ENCODE results near the gene HIBADH.

The HIBADH gene

DNA sequence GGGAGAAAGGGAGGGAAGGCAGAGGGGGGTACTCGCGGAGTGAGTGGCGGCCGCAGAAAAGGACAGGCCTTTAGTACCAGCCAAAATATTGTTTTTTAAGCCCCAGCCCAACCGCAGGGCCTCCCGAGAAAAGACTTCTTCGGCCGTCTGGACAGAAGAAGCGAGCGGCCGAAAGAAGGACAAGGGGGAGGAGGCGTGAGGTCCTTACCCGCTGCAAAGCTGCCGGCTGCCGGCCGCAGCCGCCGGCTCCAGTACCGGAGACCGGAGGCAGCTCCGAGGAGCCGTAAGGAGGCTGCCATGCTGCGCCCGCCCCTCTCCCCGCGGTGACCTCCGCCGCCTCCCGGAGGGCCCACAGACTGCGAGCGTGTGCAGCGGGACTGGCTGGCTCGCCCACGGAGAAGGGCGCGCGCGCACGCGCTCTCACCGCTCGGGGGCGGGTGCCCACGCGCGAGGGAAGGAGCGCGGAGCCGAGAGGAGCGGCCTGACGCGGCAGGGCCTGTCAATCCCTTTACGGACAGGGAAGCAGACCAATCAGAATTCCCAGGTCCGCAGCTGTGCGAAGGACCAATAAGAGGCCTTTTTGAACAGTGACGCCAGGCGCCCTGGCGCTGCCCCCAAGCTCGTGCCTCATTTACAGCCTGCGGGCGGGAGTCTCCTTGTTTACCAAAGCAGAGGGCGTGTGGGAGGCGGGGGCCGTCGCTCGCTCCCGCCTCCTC lies at the start of gene HIBADH:
HIBADH (minus strand) TSS at position 394 of the 716 bp plus-strand sequence; CDS start at position 299, 95 bp downstream.
- DNase-seq: peak; percentile 99

DNA sequence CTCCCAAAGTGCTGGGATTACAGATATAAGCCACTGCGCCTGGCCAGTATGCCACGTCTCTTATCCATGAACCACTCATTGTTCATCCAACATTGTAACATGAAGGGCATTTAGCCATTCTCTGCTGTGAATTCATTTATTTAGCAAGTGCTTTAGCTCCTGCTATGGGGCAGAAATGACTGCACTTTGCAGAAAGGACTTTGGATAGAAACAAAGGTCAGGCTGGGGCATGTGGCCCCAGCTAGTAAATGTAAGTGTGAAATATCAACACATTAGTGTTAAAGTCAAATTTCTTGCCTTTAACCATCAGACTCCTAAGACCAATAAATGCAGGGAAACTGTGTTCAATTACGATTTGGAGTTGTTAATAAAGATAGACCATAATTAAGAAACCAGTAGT lies 49.5 kb upstream of the HIBADH start:
- no peak for DNase-seq

DNA sequence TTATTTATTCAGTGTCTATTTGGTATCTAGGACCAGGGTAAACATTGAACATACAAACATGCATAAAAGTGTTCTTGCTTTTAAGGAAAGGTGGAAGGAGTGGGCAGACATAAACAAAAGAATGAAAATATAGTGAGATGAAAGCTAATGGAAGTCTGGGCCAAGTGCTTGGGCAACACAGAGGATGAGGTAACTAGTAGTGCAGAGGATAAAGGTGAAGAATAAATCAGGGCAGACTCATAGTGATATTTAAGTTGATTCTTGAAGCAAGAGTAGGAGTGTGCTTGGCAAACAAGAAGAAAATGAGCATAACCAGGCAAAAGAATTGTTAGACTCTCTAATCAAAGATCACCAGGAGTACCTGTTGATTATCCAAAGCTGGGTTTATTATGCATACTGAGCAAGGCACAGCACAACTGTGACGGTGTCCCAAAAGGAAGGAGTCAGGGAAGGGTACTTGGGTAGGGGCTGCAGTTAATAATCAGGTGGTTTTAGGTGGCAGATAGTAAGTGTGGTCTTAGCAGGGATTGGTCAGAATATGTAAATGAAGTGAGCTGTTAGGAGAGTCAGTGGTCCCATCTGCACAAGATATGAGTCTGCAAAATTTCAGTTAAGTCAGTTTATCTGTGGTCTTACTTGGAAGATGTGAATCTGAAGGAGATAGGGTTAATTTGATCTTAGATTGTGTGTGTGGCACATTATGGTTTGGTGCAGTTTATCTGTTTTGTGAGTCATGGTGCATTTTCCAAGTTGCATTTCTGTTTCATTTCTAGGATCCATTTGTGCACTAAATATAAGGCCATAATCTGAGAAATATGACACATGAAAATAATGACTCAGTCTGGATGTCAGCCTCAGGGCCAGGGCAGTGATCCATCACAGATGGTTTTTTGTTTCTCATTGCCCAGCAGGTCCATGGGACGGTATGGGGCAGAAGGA lies 46.7 kb upstream of the HIBADH start:
- peak; percentile 31 to 78 (median 53) for DNase-seq

DNA sequence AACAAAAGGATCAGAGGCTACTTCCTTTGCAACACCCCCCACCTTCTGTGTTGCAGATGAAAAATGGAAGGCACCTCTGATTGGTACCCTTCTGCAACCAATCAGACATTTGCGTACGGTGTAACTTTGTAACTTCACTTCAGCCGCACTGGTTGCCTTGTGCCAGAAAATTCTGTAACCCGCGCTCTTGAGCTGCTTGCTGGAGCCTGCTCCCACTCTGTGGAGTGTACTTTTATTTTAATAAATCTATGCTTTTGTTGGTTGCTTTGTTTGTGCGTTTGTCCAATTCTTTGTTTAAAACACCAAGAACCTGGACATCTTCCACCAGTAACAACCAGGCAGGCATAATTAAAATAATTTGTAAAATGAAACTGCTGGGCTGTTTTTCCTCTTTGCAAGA lies 45.8 kb upstream of the HIBADH start:
- no peak for DNase-seq

DNA sequence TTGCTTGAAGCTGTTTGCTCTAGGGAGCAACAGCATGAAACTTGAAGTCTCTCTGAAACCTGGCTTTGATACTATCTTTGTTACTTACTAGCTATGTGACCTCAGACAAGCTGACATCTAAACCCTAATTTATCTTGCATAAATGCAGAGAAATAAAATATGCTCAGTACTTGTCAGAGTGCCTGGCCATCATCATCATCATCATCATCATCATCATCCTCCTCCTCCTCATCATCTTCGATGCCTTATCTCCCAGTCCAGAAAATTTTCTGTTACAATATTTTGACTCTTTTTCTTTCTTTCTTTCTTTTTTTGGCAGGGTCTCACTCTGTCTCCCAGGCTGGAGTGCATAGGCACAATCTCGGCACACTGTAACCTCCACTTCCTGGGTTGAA lies 42.5 kb upstream of the HIBADH start:
- no peak for DNase-seq

DNA sequence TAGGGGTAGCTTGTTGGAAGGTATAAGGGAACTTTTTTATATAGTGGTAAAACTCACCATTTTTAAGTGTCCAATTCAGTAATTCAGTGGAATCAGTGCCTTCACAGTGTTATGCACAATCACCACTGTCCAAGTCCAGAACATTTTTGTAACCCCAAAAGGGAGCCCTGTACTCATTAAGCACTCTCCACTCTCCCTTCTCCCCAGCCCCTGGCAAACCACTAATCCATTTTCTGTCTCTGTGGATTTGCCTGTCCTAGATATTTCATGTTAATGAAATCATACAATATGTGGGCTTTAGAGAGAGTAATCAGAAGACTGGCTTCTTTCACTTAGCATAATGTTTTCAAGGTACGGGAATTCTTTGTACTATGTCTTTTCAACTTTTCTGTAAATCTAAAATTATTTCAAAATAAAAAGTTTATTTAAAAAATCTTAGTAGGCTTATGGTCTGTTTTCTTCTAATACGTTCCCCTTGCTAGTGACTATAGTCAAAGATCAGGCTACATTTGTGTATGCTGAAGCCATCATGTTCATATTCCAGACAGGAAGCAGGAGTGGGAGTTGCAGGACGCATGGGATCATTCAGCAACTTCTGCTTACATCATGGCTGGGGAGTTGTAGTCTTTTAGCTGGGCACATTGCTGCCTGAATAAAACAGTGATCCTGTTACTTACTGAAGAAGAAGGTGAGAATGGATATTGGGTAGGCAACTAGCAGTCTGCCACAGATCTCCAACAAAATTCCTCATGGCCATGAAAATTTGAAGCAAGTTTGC lies 41.9 kb upstream of the HIBADH start:
- DNase-seq: peak; percentile 42 to 57 (median 50)

DNA sequence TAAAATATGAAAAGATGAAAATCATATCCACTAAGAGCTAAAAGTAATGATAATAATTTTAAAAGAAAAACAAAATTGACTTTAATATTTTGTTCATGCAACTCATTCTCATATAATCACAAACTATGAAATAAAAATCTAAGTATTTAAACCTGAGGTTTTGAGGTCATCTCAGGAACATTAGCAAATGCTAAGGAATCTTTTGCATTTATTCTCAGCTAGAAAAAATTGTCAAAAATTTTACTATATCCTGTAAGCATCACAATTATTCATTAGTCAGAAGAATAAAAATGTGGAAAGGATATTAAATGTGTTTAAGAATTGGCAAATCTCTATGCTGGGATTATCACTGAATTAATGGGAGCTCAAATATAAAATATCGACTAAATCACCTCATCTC lies 40.5 kb upstream of the HIBADH start:
- no peak for DNase-seq

DNA sequence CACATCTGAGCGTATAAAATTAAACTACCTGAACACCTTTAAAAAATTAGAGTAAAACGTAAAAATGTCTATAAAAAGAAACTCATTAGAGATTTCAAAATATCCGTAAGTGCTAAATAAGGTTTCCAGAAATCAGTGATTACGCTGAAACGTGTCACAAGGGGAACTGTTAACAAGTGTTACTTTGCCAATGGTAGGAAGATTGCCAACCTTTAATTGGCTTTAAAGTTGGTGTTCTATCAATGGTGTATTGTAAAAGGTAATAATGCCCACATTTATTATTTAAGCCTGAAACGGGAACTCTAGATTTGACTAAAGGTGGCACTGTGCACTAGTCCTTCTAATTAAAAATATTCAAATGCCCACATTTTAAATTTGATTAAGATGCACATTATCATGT lies 37.8 kb upstream of the HIBADH start:
- DNase-seq: no peak

DNA sequence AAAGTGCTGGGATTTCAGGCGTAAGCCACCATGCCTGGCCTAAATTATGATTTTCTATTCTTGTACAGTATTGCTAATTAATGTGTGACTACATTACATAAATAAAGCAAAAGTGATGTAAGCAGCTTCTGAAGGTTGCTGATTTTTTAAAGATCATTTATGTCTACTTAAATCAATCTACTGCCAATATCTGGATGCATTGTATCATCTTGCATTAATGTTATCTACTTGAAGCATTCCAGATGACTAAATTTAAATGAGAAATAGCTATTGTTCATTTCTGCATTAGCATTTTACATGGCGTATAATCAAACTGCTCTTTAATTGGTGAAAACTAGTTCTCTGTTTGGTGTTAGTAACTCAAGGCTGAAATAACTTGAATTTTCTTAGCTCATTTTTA lies 37.1 kb upstream of the HIBADH start:
- no peak for DNase-seq

DNA sequence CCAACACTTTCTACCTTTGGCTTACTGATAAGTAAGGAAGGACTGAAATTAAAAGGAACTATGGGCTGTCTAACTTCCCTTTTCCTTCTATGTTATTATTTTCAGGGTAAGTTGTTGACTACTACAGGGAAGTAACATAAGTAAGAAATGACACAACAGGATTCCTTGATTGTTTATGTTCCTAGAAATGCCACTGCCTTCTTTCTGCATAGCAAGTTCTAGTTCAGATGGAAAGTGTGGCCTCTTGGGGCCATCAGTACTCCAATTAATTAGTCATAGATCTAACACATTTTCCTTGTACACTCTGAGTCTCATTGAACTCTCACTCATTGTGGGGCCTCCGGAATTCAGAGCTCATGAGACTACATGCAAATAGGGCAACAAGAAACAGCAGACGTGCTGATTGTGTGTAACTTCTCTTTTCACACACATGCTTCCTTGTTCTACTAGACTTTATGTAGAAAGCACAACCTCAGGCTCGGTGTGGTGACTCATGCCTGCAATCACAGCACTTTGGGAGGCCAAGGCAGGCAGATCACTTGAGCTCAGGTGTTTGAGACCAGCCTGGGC lies 35.3 kb upstream of the HIBADH start:
- DNase-seq: peak; percentile 77 to 88 (median 85)

DNA sequence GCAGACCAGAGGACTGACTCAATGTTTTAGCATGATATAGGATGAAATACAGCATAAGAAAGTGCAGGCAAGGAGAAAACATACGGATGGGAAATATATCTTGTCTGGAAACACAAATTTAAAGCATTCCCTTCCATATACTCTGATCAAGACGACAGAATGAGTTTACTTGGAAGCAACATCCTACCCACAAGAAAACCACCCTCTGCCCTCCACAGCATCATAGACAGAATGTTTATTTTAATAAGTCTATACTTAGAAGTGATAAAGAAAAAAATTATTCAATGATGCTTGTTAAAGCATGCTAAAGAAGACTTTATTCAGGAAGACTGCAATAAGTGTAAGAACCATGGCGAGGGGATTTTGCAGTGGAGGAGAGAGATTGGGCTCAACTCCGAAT lies 32.4 kb upstream of the HIBADH start:
- DNase-seq: no peak

DNA sequence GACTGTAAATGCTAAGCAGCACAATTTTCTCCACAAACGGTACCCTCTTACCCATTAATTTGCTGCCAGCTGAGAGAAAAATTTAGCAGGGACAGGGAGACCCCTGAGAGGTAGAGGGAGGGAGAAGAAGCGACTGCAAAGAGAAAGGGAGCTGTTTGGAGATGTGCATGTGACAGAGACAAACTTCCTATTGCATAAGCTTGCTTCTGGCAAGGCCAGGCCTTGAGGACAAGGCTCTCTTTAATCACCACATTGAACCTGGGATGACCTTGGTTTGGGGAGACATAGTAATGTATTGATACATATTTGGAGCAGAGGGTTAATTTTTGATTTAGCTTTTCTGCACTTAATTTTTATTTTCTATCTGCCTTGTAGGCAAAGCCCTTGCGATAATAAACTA lies 31.1 kb upstream of the HIBADH start:
- peak; percentile 40 to 55 (median 46) for DNase-seq

DNA sequence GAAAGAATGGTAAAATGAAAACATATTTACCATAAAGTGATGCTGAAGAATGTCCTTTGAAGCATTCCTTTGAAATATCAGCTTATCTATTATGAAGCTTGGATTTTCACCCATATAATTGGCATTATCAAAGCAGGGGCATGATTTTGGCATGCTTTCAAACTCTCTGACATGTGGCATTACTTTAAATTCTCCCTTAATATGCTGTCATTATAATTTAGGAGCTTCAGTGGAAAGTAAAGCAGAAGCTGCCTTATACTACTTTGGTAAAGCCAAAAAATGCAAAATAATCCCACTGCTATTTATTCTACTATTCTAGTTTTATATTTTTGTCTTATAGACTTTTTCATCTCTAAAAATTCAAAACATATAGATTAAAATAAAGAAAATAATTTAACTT lies 28.0 kb upstream of the HIBADH start:
- DNase-seq: no peak

DNA sequence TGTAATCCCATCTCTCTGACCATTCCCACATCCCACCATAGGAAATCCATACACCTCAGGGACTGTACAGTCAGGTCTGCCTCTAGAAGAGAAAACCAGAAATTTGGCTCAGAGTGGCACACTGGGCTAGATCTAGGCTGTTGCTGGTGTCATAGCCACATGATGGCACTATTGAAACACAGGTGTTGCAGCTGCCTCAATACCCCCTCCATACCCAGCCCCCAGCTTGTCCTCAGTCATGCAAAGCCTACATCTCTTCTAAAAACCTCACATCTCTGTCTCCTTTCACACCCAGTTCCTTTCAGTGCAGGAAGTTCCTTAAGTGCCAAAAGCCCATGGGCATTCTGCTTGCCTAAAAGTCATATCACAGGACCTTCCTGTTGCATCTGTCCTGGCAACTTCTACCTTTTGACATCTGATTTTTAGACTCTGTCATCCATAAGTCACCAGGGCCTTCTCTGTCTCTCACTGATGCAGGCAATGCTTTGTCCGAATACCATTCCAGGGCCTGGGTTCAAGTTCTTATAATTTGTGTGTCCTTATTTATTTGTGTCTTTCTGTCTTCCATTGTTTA lies 27.0 kb upstream of the HIBADH start:
- DNase-seq: peak in 2 of 3 donors; percentile 25 to 28

DNA sequence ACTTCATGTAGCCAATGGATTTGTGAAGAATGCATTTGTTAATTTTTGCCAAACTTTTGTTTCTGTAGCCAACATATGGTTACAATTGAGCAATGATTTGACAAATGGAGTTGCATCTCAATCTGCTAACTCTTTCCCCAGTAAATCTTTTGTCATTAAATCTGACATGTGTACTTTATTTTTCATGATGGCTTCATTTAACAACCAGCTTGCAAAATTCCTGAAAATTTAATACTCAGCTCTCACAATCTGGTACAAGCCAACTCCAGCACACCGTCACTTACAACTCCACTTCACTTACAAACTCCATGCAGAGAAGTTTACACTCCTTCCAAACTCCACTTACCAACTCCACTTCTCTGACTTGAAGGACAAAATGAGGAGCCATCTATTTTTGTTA lies 26.5 kb upstream of the HIBADH start:
- DNase-seq: no peak

DNA sequence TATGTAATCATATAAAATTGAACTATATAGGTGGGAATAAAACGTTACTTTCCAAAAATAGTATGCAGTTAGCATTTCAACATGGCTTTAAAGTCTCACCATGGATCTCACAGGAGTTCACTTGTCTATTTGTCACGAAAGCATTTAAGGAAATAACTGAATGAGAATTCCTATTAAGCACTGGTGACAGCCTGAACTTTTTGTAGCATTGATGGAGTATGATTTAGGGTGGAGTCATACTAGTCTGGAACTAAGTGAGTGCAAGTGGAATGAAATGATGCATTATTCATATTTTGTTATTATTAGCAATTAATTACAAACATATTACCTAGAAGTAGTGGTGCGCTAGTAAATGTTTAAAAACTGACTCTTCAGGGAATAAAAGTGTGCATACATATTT lies 26.0 kb upstream of the HIBADH start:
- DNase-seq: no peak

DNA sequence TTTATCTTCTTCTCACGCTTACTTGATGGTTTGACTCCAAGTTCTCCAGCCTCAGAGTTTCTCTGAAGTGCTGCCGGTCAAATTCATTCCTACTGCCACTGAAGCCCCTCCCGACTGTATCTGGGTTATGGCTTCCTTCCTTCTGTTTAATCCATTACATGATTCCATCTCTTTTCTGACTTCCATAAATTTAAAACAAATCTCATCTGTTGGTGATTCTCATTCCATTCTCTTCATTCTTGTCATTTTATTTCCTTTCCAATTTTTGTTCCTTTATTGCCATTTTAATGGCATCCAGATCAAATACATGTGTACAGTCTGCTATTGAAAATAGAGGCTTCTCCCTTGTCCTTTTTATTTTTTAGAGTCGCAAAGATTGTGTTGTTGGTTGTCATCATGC lies 25.4 kb upstream of the HIBADH start:
- no peak for DNase-seq

DNA sequence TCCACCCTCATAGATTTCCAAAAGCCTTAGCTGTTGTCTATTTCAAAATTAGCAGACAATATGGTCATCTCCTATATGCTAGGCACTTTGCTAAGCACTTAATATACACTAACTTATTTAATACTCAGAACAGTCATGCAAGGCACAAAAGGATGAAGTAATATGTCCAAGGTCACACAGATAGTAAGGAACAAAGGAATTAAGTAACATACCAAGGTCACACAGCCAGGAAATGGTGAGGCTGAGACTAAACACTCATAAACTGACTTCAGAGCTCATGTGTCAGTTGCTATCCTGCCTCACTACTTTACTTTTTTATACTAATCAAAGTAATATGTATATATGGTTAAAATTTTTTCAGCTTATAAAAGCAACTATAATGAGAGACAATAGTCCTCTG lies 23.6 kb upstream of the HIBADH start:
- DNase-seq: no peak

DNA sequence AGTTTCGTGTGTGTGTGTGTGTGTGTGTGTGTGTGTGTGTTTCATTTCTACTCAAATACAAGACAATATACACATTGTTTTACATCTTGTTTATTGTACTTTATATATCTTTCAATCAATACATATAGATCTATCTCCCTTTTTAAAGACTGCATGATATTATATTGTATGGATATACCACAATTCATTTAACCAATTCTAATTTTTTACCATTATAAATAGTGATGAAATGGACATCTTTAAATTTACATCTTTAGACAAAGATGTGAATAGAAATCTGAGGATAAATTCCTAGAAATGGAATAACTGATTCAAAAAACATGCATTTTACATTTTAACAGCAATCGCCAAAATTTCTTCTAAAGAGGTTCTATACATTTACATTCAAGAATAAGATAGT lies 23.2 kb upstream of the HIBADH start:
- no peak for DNase-seq

DNA sequence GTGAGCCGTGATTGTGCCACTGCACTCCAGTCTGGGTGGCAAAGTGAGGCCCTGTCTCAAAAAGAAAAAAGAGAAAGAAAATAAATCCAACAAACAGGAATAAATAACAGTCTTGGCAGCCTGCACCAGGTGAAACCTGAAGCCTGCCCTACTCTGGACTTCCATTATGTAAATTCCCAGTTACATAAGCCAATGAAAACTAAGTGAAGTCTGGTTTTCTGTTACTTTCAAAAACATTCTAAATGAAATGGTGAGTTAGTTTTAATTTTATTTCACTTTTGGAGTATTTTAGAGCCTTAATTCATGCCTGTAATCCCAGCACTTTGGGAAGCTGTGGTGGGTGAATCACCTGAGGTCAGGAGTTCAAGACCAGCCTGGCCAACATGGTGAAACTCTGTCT lies 22.5 kb upstream of the HIBADH start:
- no peak for DNase-seq

DNA sequence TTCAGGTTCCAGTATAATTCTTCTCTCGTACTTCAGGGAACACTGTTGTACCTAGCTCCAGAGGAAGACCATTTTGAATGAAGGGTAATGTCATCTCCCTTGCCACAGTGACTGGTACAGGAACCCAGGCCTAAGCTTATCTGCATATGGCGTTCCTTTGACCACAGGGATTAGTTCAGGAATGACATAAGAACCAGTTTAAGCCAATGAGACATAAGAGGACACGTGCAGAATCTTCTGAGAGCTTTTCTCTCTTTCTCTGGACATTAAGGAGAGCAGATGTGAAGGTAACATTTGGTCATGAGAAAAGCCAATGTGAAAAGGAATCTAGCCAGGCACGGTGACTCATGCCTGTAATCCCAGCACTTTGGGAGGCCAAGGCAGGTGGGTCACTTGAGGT lies 21.8 kb upstream of the HIBADH start:
- no peak for DNase-seq

DNA sequence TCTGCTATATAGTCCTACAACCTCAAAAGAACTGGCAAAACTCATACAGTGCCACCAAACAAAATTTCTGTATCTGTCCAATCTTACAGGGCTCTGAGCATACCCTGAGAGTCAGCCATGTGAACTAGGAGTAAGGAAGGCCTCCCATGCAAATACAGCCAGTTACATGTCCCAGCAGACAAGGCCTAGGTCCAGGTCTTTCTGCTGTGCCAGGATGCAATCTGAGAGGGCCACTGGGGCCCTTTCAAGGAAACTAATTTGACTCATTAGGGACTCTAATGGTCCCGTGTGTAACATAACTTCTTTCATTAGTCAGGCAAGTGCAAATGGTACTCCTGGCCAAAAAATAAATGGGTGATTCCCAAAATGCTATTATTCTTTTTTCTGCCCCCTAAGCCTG lies 17.9 kb upstream of the HIBADH start:
- no peak for DNase-seq

Measured in suppressor macrophage treated with lipopolysaccharide for 1 hour (primary cell).